ENCODE measurements around the gene GRIA3. TPM values are rescaled to one million over a fixed set of nuclear protein-coding genes. Genes with fewer than 3 reads are reported as not detected.
"Not testable (repeated sequence)": the region's sequence is repeated elsewhere in the genome, so short reads cannot be mapped to it uniquely, and the experiment has no call there.

Gene GRIA3
- total and polyA plus RNA-seq, 10 of the 15 experiments (the other 5 are each of a cell fraction or from before 2014, with no cell fraction given) = 0.45 to 4.3 (median 2.2) TPM

DNA sequence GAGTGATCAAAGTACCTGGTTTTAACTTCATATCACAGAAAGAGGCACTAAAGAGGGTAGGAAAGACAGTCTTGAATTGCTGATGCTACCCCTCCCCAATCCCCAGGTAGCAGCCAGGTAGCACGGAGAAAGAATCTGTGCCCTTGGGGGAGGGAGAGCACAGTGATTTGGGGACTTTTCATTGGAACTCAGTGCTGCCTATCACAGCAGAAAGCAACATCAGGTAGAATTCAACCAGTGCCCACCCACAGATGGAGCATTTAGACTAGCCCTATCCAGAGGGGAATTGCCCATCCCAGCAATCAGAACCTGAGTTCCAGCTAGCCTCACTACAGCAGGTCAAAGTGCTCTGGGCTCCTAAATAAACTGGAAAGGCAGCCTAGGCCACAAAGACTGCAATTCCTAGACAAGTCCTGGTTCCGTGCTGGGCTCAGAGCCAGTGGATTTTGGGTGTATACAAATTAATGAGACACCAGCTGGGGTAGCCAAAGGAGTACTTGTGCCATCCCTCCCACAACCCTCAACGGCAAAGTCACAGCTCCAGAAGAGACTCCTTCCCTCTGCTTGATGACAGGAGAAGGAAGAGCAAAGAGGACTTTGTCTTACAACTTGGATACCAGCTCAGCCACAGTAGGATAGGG is 320.7 kb downstream of the GRIA3 start (continued):
- TF ChIP-seq HDAC2 (IDR thresholded peaks at IDR 0.05) (no peak), KDM1A (IDR thresholded peaks at IDR 0.05; ENCODE audit: borderline replicate concordance) (no peak), PAX5 (IDR thresholded peaks at IDR 0.05; ENCODE audit: borderline replicate concordance, low read depth, low read length) (no peak)

- H3K9me3 ChIP-seq (replicated peaks; ENCODE audit: control insufficient read depth, insufficient read depth, low read length) = no peaks in the 10 kb centered on the region; the same call in 2 of the 3 replicates
- RAD21 ChIA-PET (ENCODE audit: unreplicated experiment) = no interaction called here
- H4K20me1 ChIP-seq (ENCODE audit: control insufficient read depth, insufficient read depth) = no peaks in the 10 kb centered on the region
- TF ChIP-seq STAT3 (IDR thresholded peaks at IDR 0.05; ENCODE audit: low read depth, low read length) (no peak), CREM (IDR thresholded peaks at IDR 0.05; ENCODE audit: low read depth) (no peak), MEF2B (IDR thresholded peaks at IDR 0.05; ENCODE audit: partially characterized antibody, poor library complexity, severe bottlenecking) (no peak)
- TF ChIP-seq, protein P1, sequence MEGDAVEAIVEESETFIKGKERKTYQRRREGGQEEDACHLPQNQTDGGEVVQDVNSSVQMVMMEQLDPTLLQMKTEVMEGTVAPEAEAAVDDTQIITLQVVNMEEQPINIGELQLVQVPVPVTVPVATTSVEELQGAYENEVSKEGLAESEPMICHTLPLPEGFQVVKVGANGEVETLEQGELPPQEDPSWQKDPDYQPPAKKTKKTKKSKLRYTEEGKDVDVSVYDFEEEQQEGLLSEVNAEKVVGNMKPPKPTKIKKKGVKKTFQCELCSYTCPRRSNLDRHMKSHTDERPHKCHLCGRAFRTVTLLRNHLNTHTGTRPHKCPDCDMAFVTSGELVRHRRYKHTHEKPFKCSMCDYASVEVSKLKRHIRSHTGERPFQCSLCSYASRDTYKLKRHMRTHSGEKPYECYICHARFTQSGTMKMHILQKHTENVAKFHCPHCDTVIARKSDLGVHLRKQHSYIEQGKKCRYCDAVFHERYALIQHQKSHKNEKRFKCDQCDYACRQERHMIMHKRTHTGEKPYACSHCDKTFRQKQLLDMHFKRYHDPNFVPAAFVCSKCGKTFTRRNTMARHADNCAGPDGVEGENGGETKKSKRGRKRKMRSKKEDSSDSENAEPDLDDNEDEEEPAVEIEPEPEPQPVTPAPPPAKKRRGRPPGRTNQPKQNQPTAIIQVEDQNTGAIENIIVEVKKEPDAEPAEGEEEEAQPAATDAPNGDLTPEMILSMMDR (IDR thresholded peaks at IDR 0.05 in 2 of 3, conservative IDR thresholded peaks at IDR 0.05 in 1 of 3; ENCODE audit: control insufficient read depth in 2 of 3, extremely low read depth in 1 of 3, insufficient read depth in 1 of 3, low read depth in 3 of 3, low read length in 3 of 3) = no peak
- H3K9ac ChIP-seq (ENCODE audit: control insufficient read depth, insufficient read depth, low read length) = no peak overlapping the region
- no peaks in the 10 kb centered on the region for H3K4me1 ChIP-seq (ENCODE audit: control insufficient read depth, insufficient read depth, low read length)
- no peak overlapping the region for H3K4me3 ChIP-seq
- DNase-seq (ENCODE audit: low read depth, low spot score) = no peak
- CTCF ChIA-PET = no interaction called here
- H3K4me2 ChIP-seq (ENCODE audit: control insufficient read depth, insufficient read depth) = no peak overlapping the region
- 17% methylated on average over 6 of the region's 6 CpGs for WGBS (ENCODE audit: insufficient coverage, insufficient replicate concordance, low lambda C conversion rate, missing lambda C conversion rate)
- no peak overlapping the region for H3K27ac ChIP-seq (ENCODE audit: control insufficient read depth, insufficient read depth)
- in situ Hi-C loops (cut with MboI) (no loop called here), intact Hi-C loops (cut with micrococcal nuclease; ENCODE audit: unreplicated experiment) (no loop called here)
- H3K27me3 ChIP-seq (replicated peaks in 1 of 2; ENCODE audit: control insufficient read depth in 2 of 2, insufficient read depth in 2 of 2, low read length in 1 of 2) = no peaks in the 10 kb centered on the region
- H2AFZ ChIP-seq (ENCODE audit: control insufficient read depth, low read depth, low read length) = no peak overlapping the region
- POLR2A ChIA-PET = no interaction called here
- ATAC-seq = no peak
- SMC1A ChIA-PET (ENCODE audit: uncharacterized antibody, unreplicated experiment) = no interaction called here
- BruUV-seq (replicated peaks) = no TSS peak
- H3K79me2 ChIP-seq (ENCODE audit: control insufficient read depth, insufficient read depth, low read length) = no peaks in the 10 kb centered on the region
- no peak for FAIRE-seq
- no peaks in the 10 kb centered on the region for H3K36me3 ChIP-seq (ENCODE audit: control insufficient read depth in 2 of 2, insufficient read depth in 2 of 2, low read length in 1 of 2)
Measured at GRCh38 chrX:123513585-123514278, 329.7 kb downstream of the GRIA3 start.

DNA sequence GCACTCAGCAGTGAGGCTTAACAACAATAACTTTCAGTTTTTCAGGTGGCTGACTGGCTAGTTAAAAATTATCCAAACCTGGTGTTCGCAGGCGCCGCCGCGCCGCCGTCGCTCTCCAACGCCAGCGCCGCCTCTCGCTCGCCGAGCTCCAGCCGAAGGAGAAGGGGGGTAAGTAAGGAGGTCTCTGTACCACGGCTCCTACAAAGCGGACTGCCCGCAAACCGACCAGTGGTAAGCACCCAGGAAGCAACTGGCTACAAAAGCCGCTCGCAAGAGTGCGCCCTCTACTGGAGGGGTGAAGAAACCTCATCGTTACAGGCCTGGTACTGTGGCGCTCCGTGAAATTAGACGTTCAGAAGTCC is 330.2 kb downstream of the GRIA3 start:
- ATAC-seq; BruUV-seq (replicated peaks); H3K36me3 ChIP-seq (ENCODE audit: control insufficient read depth in 2 of 2, insufficient read depth in 2 of 2, low read length in 1 of 2); H3K4me1 ChIP-seq (ENCODE audit: control insufficient read depth, insufficient read depth, low read length); H3K4me2 ChIP-seq (ENCODE audit: control insufficient read depth, insufficient read depth); H3K9ac ChIP-seq (ENCODE audit: control insufficient read depth, insufficient read depth, low read length); FAIRE-seq; H2AFZ ChIP-seq (ENCODE audit: control insufficient read depth, low read depth, low read length); H3K9me3 ChIP-seq (replicated peaks; ENCODE audit: control insufficient read depth, insufficient read depth, low read length); SMC1A ChIA-PET (ENCODE audit: uncharacterized antibody, unreplicated experiment); intact Hi-C loops (cut with micrococcal nuclease; ENCODE audit: unreplicated experiment); H3K27ac ChIP-seq (ENCODE audit: control insufficient read depth, insufficient read depth); RAD21 ChIA-PET (ENCODE audit: unreplicated experiment); in situ Hi-C loops (cut with MboI); DNase-seq (ENCODE audit: low read depth, low spot score); H3K79me2 ChIP-seq (ENCODE audit: control insufficient read depth, insufficient read depth, low read length); H3K4me3 ChIP-seq; POLR2A ChIA-PET; CTCF ChIA-PET; H4K20me1 ChIP-seq (ENCODE audit: control insufficient read depth, insufficient read depth); H3K27me3 ChIP-seq (replicated peaks in 1 of 2; ENCODE audit: control insufficient read depth in 2 of 2, insufficient read depth in 2 of 2, low read length in 1 of 2): not testable (repeated sequence)
- 87% methylated on average over 26 of the region's 26 CpGs for WGBS (ENCODE audit: insufficient coverage, insufficient replicate concordance, low lambda C conversion rate, missing lambda C conversion rate)
